GM15510 (cell line): ENCODE measurements around the gene PTGES.

Source experiments
- POLR2A ChIP-seq: IDR thresholded peaks from 3 replicates; pipeline ENCODE4 v1.6.1; 2011; ENCODE audit warnings: borderline replicate concordance; ENCODE audit not compliant: insufficient read length; ENCODE audit errors: extremely low read depth

The PTGES gene

GRCh38 chr9:129696944-129697655 is 55.7 kb downstream of the PTGES start:
- TF ChIP-seq POLR2A = no peak

GRCh38 chr9:129695870-129696269 is 57.0 kb downstream of the PTGES start:
- no peak for TF ChIP-seq POLR2A

GRCh38 chr9:129694243-129694646 is 58.6 kb downstream of the PTGES start:
- no peak for TF ChIP-seq POLR2A

- no peak for TF ChIP-seq POLR2A
Observed at GRCh38 chr9:129693741-129694140, 59.1 kb downstream of the PTGES start.

GRCh38 chr9:129692534-129692933 is 60.3 kb downstream of the PTGES start:
- TF ChIP-seq POLR2A = no peak
